Measurements from ENCODE around the gene LYPD6.

- TF ChIP-seq CTCF (conservative IDR thresholded peaks at IDR 0.05), result no peak
- TF ChIP-seq EZH2 (IDR thresholded peaks at IDR 0.05; ENCODE audit: low read depth), result no peak
Measured at GRCh38 chr2:149422337-149422990, 92.1 kb downstream of the LYPD6 start.

Data from PC-9 (cell line).